GM21528 (cell line): ENCODE data around the gene SMKR1.
"Not testable (repeated sequence)": the region's sequence is repeated elsewhere in the genome, so short reads cannot be mapped to it uniquely, and the experiment has no call there.

Experiments
- ATAC-seq: cut with Tn5 transposase; IDR thresholded peaks from one replicate; pipeline ENCODE4 v1.9.1; 2021; ENCODE audit warnings: mild to moderate bottlenecking, moderate library complexity; ENCODE audit not compliant: unreplicated experiment, low FRiP score

The SMKR1 gene

DNA sequence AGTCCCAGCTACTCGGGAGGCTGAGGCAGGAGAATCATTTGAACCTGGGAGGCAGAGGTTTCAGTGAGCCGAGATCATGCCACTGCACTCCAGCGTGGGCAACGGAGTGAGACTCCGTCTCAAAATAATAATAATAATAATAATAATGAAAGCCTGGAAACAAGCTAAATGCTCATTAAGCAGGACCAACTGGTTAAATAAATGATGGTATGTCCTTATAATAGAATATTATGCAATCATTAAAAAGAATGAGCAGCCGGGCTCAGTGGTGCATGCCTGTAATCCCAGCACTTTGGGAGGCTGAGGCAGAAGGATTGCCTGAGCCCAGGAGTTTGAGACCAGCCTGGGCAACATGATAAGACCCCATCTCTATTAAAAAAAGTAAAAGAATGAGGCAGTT is 21.0 kb upstream of the SMKR1 start:
- ATAC-seq = not testable (repeated sequence)

DNA sequence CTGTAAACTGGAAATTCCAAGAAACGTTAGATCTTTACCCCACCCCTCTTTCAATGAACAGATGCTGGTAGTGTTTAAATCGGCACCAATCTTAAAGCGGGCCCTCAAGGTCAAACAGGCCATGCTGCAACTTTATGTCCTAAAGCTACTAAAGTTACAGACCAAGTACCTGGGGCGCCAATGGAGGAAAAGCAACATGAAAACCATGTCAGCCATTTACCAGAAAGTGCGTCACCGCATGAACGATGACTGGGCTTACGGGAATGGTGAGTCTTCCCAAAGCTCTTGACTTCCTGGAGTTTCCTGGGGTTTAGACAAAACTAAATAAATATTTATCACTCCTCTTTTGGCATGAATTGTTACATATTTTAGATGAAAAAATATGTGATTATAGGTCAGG is 19.6 kb upstream of the SMKR1 start:
- ATAC-seq = no peak

DNA sequence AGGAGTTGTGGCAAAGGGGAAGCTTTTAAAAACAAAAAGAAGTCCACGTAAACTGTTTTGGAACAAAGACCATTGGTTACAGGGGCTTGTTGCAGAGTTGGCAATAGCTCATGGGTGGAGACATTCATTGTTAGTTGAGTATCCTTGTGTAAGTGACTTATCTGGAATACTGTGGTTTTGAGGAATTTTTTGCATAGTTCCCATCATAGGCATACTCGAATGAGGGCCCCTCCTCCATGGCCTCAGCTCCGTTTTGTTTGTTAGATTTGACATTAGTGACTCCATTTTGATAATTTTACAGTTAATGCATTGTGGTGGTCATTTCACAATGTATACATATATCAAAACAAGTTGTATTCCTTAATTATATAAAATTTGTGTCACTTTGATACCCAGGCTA is 12.8 kb upstream of the SMKR1 start:
- no peak for ATAC-seq

DNA sequence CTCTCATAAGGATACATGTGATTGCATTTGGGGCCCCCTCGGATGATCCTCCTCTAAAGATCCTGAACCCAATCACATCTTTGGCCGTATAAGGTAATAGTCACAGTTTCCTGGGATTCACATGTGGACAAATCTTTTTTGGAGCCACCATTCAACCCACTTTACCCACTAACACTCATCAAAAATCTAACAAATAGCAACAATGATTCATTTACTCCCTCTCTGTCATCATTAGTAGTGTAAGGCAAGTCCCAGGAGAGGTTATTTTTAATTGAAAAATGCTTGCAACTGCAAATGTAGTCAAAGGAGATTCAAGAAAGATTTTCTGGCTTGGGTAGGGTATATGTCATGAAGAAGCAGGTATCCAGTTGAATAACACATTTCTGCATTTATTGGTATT is 9.9 kb upstream of the SMKR1 start:
- no peak for ATAC-seq

DNA sequence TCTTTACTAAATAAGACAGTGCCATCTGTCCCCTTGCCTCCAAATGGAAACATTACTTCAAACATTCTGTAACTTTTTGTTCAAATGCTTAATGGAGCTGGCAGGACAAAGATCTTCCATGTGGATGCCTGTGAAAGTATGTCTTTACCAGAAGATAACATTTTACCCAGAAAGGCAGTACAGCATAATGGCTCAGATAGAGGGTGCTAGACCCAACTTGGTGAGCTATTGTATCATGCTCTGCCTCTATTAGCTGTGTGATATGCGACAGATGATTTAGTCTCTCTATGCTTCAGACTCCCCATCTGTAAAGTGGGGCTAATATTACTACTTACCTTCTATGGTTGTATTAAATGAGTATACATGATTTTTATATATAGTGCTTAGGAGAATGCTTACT is 8.8 kb upstream of the SMKR1 start:
- ATAC-seq = no peak

DNA sequence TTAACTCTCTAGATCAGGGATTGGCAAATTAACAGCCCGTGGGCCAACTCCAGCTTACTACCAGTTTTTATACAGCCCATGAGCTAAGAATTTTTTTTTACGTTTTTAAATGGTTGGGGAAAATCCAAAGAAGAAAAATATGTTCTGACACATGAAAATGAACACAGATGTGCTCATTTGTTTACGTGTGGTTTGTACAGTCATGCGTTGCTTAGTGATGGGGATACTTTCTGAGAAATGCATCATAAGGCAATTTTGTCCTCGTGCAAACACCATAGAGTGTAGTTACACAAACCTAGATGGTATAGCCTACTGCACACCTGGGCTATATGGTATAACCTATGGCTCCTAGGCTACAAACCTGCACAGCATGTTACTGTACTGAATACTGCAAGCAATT is 8.3 kb upstream of the SMKR1 start:
- no peak for ATAC-seq

DNA sequence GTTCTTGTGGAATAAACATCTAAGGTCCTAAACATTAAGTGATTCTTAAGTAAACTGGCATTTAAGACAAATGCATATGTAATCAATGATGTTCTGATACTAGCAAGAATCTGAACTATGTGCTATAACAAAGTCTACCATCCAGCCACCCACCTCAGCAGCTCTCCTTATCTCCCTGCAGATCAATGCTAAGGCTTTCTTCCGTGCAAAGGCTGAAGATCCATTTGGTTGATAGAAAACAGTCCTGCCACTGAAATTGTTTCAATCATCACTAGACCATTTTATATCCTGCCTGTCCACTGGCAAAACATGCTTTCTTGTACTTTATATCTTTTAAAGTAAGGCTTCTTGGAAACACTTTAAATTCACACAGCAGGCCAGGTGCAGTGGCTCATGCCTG is 6.3 kb upstream of the SMKR1 start:
- ATAC-seq = no peak

DNA sequence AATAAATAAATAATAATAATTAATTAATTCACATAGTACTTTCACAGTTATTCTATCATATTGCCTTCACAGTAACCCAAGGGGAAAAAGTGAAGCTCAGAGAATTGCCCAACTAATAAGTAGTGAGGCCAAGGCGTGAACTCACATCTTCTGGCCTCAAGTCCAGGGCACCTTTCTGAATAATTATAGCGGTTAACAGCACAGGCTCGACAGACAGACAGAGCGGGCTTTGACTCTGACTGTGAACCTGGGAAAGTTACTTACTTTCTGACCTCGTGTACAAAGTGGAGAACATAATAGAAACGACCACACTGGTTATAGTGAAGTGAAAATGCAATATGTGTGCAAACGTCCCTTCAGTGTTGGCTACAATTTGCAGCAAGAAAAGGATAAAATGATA is 5.7 kb upstream of the SMKR1 start:
- ATAC-seq = no peak

DNA sequence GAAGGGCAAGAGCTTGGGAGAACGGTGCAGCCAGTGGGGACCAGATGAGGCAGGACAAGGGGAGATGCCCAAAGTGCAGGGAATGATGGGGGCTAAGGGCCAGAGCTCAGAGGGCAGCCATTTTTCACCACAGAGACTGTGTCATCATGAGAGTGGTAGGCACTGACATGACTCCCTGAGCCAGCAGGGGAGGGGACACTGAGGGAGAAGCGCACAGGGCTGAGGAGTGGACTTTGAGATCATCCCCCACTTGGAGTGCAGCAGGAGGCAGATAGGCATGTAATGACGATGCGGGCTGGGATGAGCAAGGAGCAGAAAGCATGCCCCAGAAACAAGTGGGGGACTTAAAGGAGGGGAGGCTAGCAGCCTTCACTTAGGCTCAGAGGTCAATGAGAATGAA is 5.2 kb upstream of the SMKR1 start:
- ATAC-seq = no peak

DNA sequence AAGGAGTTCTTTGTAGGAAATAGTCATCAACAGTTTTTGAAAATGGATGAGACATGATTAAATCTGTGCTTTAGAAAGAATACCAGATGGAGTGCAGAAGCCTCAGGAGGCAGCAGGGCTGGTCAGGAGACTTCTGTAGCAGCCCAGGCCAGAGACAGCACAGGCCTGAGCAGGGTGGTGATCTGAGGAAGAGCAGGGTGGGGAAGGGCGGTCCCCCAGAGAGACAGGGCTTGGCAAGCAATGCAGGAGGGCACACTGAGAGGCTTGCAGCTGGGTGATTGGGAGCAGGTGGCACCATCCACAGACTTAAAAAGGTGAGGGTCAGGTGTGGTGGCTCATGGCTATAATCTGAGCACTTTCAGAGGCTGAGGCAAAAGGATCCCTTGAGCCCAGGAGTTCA is 4.3 kb upstream of the SMKR1 start:
- no peak for ATAC-seq

DNA sequence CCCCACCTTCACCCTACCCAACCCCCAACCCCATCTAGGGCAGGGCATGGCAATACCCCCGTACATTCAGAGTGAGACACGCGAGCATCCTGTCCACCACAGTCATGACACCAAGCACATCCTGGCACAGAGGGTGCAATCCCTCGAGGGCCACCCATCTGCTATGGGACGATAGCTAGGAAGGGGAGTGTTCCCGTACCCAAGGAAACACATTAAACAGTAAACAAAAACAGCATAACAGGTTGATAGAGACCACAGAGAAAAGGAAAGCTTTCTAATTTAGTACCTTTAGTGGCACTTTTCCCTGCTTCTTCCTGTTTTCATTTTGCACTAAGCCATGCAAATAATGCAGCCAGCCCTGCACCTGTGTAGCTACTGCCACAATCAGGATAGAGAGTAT is 2.3 kb upstream of the SMKR1 start:
- ATAC-seq = no peak

DNA sequence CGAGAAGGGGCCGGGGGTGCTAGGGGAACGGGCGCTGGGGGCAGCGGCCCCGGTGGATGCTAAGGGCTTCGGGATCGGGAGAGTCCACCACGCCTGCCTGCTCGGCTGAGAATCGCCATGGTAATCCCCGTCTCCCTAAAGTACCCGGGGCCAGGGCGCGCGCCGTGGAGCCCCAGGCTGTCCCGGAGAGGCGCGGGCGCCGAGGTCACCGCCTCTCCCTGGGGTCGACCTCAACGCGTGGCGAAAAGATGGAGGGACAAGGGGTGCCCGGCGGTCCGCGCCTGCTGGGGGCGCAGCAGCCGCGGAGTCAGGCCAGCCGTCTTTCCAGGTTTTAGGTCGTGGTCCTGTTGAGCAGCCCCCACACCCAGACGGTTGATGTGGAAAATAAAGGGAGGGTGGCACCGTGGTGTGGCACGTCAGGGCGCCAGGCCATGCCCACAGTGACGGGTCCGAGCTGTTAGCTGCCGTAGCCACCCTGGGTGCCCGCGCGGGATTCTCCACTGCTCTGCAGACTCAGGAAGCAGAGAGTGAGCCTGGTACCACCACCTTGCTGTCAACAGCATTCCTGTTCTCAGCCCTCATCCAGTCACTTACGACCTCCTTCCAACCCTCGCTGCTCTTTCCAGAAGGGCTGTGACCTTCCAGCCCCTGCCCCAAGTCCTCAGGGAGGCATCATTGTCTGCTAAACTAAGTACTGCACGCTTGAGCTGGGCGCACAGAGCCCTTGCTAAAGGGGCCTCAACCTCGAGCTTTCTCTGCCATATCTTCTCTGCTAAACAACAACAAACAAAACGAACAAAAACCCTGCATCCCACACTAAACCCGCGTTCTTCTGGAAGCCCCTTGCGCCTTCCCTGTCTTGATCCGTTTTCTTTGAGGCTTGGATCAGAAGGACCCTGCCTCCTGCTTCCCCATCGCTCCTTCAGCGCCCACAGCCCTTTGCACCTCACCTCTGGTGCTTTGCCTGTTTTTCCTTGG is 666 bp downstream of the SMKR1 start:
- peak; percentile 13 for ATAC-seq

DNA sequence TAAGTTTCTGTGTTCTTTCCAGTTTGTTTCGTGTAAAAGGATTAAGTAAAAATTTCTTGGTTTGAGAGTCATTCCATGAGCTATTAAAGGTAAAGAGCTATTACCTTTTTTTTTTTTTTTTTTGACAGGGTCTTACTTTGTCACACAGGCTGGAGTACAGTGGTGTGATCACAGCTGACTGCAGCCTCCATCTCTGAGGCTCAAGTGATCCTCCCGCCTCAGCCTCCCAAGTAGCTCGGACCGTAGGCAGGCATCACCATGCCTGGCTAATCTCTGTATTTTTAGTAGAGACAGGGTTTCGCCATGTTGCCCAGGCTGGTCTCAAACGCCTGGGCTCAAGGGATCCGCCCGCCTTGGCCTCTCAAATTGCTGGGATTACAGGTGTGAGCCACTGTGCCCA is 1.4 kb downstream of the SMKR1 start:
- ATAC-seq = no peak

DNA sequence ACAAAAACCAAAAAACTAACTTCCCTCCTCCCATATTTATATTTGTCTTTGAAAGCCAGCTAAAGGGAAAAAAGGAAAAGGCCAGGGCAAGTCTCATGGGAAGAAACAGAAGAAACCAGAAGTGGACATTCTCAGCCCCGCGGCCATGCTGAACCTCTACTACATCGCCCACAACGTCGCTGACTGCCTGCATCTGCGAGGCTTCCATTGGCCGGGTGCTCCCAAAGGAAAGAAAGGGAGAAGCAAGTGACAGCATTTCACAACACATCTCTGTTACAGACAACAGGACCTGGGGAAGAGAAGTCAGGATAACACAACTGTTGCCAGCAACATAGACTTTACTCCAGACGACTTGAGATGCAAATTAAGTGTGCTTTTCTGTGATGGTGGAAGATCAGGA is 9.9 kb downstream of the SMKR1 start:
- ATAC-seq = no peak

DNA sequence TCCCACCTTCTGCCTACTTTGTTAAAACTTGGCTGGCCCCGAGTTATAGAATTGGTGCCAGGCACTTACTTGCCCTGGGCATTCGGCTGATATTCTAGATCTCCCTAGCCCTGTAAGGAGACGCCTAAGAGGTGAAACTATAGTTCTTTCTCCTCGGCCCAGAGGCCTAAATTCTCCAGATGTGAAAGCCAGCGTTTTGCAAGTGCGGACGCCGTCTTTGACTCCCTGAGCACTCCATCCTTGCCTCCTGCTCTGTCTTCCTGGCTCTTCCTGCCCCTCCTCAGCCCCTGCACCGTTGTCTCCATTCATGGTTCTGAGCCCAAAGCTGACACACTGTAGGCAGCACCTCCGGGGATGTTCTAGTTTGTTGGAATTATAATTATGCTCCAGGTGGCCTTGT is 11.2 kb downstream of the SMKR1 start:
- no peak for ATAC-seq

DNA sequence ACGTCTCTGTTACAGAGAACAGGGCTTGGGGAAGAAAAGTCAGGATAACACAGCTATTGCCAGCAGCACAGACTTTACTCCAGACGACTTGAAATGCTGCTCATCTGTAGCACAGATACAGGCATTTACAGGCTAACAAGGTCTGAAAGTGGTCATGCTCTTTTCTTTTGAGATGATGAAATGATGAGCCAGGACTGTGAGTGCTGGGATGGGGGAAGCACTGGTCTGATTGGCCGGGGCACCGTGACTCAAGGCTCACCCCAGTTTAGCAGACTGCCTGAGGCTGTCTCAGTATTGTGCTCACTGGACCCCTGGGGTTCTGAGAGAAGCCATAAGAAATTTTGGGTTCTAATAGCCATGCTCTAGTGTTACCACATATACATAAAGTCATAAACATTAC is 12.4 kb downstream of the SMKR1 start:
- ATAC-seq = no peak

DNA sequence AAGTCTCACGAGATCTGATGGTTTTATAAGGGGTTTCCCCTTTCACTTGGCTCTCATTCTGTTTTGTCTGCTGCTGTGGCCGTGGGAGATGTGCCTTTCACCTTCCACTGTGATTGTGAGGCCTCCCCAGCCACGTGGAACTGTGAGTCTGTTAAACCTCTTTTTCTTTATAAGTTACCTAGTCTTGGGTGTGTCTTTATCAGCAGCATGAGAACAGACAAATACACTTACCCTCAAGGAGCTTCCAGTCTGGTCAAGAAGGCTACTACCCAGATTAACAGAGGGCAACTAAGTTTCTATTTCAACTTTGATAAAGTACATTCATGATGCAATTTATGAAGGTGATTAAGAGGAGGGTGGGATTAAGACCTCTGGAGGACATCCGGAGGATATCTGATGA is 13.1 kb downstream of the SMKR1 start:
- no peak for ATAC-seq

DNA sequence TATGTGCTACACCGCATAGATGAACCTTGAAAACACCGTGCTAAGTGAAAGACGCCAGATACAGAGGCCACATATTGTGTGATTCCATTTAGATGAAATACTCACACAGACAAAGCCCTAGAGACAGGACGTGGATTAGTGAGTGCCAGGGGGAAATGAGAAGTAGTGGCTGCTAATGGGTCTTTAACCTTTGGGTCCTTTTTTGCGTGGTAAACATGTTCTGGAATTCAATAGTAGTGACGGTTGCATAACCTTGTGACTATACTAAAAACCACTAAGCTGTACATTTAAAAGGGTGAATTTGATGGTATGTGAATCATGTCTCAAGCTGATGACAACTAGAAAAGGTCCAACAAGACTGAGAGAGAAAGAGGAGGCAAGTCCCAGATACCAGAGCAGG is 15.6 kb downstream of the SMKR1 start:
- no peak for ATAC-seq

DNA sequence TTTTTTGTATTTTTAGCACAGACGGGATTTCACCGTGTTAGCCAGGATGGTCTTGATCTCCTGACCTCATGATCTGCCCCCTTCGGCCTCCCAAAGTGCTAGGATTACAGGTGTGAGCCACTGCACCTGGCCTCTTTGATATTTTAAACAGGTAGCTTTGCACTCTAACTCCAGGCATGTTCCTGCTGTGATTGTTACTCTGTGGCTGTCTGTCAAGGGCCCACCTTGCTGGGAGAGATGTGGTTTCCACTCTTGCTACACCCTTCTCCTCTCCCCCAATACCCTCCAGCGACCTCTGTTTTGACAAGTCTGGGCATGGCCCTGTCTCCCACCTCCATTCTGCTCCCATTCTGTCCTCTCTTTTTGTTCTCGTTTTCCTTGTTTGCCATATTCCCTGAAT is 17.1 kb downstream of the SMKR1 start:
- no peak for ATAC-seq

DNA sequence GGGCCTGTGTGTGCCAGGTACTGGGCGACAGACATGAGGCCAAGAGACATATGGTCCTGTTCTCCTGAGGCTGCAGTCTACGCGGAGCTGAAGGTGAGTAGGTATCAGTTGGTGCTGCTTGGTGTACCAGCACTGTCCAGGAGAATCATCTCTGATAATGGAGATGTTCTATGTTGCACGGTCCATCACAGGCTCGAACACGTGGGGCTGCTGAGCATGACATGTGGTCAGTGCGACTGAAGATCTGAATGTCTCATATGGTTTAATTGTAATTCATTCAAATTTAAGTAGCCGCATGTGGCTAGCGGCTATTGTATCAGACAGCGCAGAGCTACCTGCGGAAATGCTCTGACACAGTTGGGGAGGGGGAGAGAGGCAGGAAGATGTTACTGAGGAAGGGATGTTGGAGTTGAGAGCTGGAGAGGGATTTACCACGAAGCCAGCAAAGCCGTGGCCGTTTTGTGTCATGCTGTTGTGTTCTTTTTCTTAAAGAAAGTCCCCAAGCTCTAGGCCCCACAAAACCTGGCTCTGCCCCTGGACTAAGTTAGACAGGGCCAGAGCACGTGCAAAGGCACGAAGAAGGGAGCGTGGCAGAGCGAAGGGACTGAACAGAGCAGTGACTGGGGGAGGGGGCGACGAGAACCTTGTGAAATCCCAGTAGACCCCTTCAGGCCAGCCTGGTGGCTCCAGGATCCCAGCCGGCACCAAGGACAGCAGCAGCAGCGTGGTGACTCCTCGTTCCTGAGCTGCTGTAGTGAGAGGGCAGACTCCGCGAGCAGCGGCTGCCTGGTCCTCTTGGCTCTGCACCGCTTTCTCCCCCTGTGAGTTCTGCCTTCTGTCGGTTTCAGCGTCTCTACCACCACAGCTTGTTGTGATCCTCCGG is 20.0 kb downstream of the SMKR1 start:
- ATAC-seq = no peak

DNA sequence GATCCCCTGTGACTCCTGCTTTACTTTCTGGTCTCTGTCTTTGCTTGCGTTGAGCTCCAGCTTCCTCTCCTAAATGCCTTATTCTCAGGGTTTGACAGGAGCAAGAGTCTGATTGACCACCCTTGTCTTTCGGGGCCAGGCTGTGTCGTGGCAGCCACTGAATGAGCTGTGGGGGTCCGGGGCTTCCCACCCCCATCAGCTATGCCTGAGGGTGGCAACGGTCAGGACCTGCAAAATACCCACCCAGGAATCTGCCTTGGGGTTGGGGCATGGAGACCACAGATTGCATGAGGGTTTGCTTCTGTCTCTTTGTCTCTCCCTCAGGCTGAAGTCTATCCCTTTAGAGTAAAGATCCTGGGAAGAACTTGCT is 20.6 kb downstream of the SMKR1 start:
- no peak for ATAC-seq

DNA sequence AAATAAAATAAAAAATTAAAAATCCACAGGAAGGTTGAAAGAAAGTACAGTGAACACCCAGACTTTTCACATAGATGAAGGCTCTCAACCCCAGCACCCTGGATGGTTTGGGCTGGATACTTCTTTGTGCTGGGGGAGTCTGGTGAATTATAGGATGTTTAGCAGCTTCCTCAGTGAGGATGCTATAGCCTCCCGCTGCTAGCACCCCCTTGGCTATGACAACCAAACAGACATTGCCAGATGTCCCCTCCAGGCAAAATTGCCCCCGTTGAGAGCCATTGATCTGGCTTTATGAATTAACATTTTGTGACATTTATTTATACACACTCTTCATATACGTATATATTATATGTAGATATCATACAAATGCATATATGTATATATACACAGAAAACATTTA is 21.6 kb downstream of the SMKR1 start:
- no peak for ATAC-seq
